Fibroblast of lung (primary cell): ENCODE measurements around the gene SELENON. TPM values are rescaled to one million over a fixed set of nuclear protein-coding genes. Genes with fewer than 3 reads are reported as not detected.

ENCODE experiments used
- DNase-seq, 2 donors: peaks; one replicate each; pipeline versions ENCODE4 v3.0.0 to v3.0.0-alpha.2; 2010; ENCODE audit warnings: low read depth in 2 of 2
- H2AFZ ChIP-seq: 2 replicates; pipeline ENCODE4 v1.5.1; 2012; ENCODE audit warnings: low read length, control low read depth, inconsistent platforms
- H3K27ac ChIP-seq: 2 replicates; pipeline ENCODE4 v1.5.1; 2011; ENCODE audit warnings: low read length, control low read depth; ENCODE audit not compliant: insufficient read depth
- H3K27me3 ChIP-seq: 2 replicates; pipeline ENCODE4 v1.5.1; 2011; ENCODE audit warnings: mild to moderate bottlenecking, low read length; ENCODE audit not compliant: control insufficient read depth, insufficient read depth
- H3K36me3 ChIP-seq: 2 replicates; pipeline ENCODE4 v1.5.1; 2011; ENCODE audit warnings: low read length; ENCODE audit not compliant: control insufficient read depth, insufficient read depth
- H3K4me1 ChIP-seq: 2 replicates; pipeline ENCODE4 v1.5.1; 2011; ENCODE audit warnings: low read length; ENCODE audit not compliant: control insufficient read depth, insufficient read depth; ENCODE audit errors: extremely low read depth
- H3K4me2 ChIP-seq: 2 replicates; pipeline ENCODE4 v1.5.1; 2011; ENCODE audit warnings: low read length, control low read depth; ENCODE audit not compliant: insufficient read depth; ENCODE audit errors: extremely low read depth
- H3K4me3 ChIP-seq, 4 experiments: fragments of 200-600 bp in 1 of 4; sonication (generic) in 1 of 4; replicated peaks in 1 of 4; 2 replicates each; pipeline ENCODE4 v1.5.1; 2011 to 2016; ENCODE audit warnings: low read length in 4 of 4, low read depth in 3 of 4, mild to moderate bottlenecking in 3 of 4, control low read depth in 2 of 4, inconsistent platforms in 1 of 4, mixed read lengths in 1 of 4; ENCODE audit not compliant: insufficient read depth in 1 of 4; ENCODE audit errors: control extremely low read depth in 1 of 4
- H3K79me2 ChIP-seq: 2 replicates; pipeline ENCODE4 v1.5.1; 2012; ENCODE audit warnings: mild to moderate bottlenecking, low read length, inconsistent platforms; ENCODE audit not compliant: control insufficient read depth, insufficient read depth
- H3K9ac ChIP-seq: 2 replicates; pipeline ENCODE4 v1.5.1; 2011; ENCODE audit warnings: mild to moderate bottlenecking, low read length, control low read depth; ENCODE audit not compliant: insufficient read depth
- H3K9me3 ChIP-seq: 2 replicates; pipeline ENCODE4 v1.5.1; 2012; ENCODE audit warnings: low read depth, low read length; ENCODE audit not compliant: control insufficient read depth, insufficient read depth
- H4K20me1 ChIP-seq: 2 replicates; pipeline ENCODE4 v1.5.1; 2011; ENCODE audit warnings: low read length; ENCODE audit not compliant: control insufficient read depth, insufficient read depth; ENCODE audit errors: extremely low read depth
- CTCF ChIP-seq, 2 donors: IDR thresholded peaks in 1 of 2; conservative IDR thresholded peaks in 1 of 2; 1 replicate in 1 of 2; 2 replicates in 1 of 2; pipeline ENCODE4 v1.5.1; 2011 to 2012; ENCODE audit warnings: low read length in 2 of 2, control low read depth in 1 of 2, inconsistent platforms in 1 of 2, low read depth in 1 of 2, mild to moderate bottlenecking in 1 of 2
- EZH2 ChIP-seq: IDR thresholded peaks from 2 replicates; pipeline ENCODE4 v1.5.1; 2012; ENCODE audit warnings: low read length, control low read depth, mild to moderate bottlenecking; ENCODE audit errors: missing control alignments
- polyA plus RNA-seq, 2 donors: library from polyadenylated mRNA; depleted of rRNA in 1 of 2; stranded (reverse) in 1 of 2; unstranded in 1 of 2; fragments of >200 nt; gene quantifications; 2 replicates each; pipeline ENCODE4 v1.2.1, GENCODE V29; 2011 to 2012; ENCODE audit warnings: missing spikeins in 1 of 2
- total RNA-seq: library from RNA; depleted of rRNA; stranded (reverse); fragments of >200 nt; gene quantifications from 2 replicates; pipeline ENCODE4 v1.2.1, GENCODE V29; 2014

Gene SELENON
- total and polyA plus RNA-seq, 2 donors (not counting 1 experiment from before 2014, with no cell fraction given), result 19.3 to 67.6 TPM

GRCh38 chr1:25784575-25785051, 15.4 kb upstream of the SELENON start:
- Histone ChIP-seq H3K27me3 (peaks cover 2% of the 10 kb centered on the region), H3K4me1 (peaks cover 14% of the 10 kb centered on the region), H3K79me2 (no peaks in the 10 kb centered on the region), H3K9ac (no peak overlapping the region), H2AFZ (no peak overlapping the region), H3K4me3 (no peak overlapping the region), H3K4me2 (no peak overlapping the region), H4K20me1 (no peaks in the 10 kb centered on the region), H3K27ac (no peak overlapping the region), H3K36me3 (no peaks in the 10 kb centered on the region), H3K9me3 (no peaks in the 10 kb centered on the region)
- DNase-seq, result peak in 1 of 2 donors; percentile 49
- TF ChIP-seq CTCF (conservative IDR thresholded peaks at IDR 0.05 in 1 of 2, IDR thresholded peaks at IDR 0.05 in 1 of 2; ENCODE audit: low read depth in 1 of 2, low read length in 2 of 2) (no peak), EZH2 (no peak)

- no peak for DNase-seq
- H3K4me3 ChIP-seq, result no peak overlapping the region
- no peak overlapping the region for H3K9ac ChIP-seq
- no peaks in the 10 kb centered on the region for H3K27me3 ChIP-seq
- H3K4me2 ChIP-seq, result no peak overlapping the region
- peaks cover 14% of the 10 kb centered on the region for H3K4me1 ChIP-seq
- no peaks in the 10 kb centered on the region for H4K20me1 ChIP-seq
- H3K9me3 ChIP-seq, result no peaks in the 10 kb centered on the region
- H2AFZ ChIP-seq, result no peak overlapping the region
- no peak for TF ChIP-seq CTCF (conservative IDR thresholded peaks at IDR 0.05 in 1 of 2, IDR thresholded peaks at IDR 0.05 in 1 of 2; ENCODE audit: low read depth in 1 of 2, low read length in 2 of 2)
- no peak for TF ChIP-seq EZH2
- H3K79me2 ChIP-seq, result no peaks in the 10 kb centered on the region
- H3K27ac ChIP-seq, result no peak overlapping the region
- H3K36me3 ChIP-seq, result no peaks in the 10 kb centered on the region
Measured at GRCh38 chr1:25785333-25786067, 14.5 kb upstream of the SELENON start.

- H3K79me2 ChIP-seq, result no peaks in the 10 kb centered on the region
- no peak overlapping the region for H2AFZ ChIP-seq
- H3K36me3 ChIP-seq, result no peaks in the 10 kb centered on the region
- TF ChIP-seq EZH2 (no peak), CTCF (conservative IDR thresholded peaks at IDR 0.05 in 1 of 2, IDR thresholded peaks at IDR 0.05 in 1 of 2; ENCODE audit: low read depth in 1 of 2, low read length in 2 of 2) (no peak)
- no peak overlapping the region for H3K9ac ChIP-seq
- no peak overlapping the region for H3K4me2 ChIP-seq
- H3K27me3 ChIP-seq, result no peaks in the 10 kb centered on the region
- H3K27ac ChIP-seq, result no peak overlapping the region
- no peak overlapping the region for H3K4me3 ChIP-seq
- peak in 1 of 2 donors; percentile 59 for DNase-seq
- no peaks in the 10 kb centered on the region for H4K20me1 ChIP-seq
- H3K4me1 ChIP-seq, result peaks cover 14% of the 10 kb centered on the region
- no peaks in the 10 kb centered on the region for H3K9me3 ChIP-seq
Measured at GRCh38 chr1:25786887-25787759, 12.9 kb upstream of the SELENON start.
